Astrocyte (in vitro differentiated cells and primary cell): ENCODE results near the gene OLA1. TPM values are rescaled to one million over a fixed set of nuclear protein-coding genes. Genes with fewer than 3 reads are reported as not detected.

Source experiments
- DNase-seq: peaks from one replicate; pipeline ENCODE4 v3.0.0-alpha.2; 2010; ENCODE audit warnings: low read depth
- FAIRE-seq: peaks from 2 replicates; lab custom pipeline; 2011; peaks lifted over from hg19 to GRCh38; lab: Jason Lieb, UNC
- H2AFZ ChIP-seq: 2 replicates; pipeline ENCODE4 v1.6.0; 2012; ENCODE audit warnings: low read depth, low read length, inconsistent platforms
- H3K27ac ChIP-seq: 2 replicates; pipeline ENCODE4 v1.5.1; 2011; ENCODE audit warnings: low read depth, low read length, inconsistent platforms
- H3K27me3 ChIP-seq: 2 replicates; pipeline ENCODE4 v1.6.0; 2011; ENCODE audit warnings: low read length, inconsistent platforms; ENCODE audit not compliant: insufficient read depth
- H3K36me3 ChIP-seq: 2 replicates; pipeline ENCODE4 v1.5.1; 2011; ENCODE audit warnings: low read length, inconsistent platforms; ENCODE audit not compliant: insufficient read depth
- H3K4me1 ChIP-seq: 2 replicates; pipeline ENCODE4 v1.5.1; 2011; ENCODE audit warnings: low read length, inconsistent platforms; ENCODE audit not compliant: insufficient read depth
- H3K4me2 ChIP-seq: 2 replicates; pipeline ENCODE4 v1.6.0; 2012; ENCODE audit warnings: low read length, inconsistent platforms
- H3K4me3 ChIP-seq: 2 replicates; pipeline ENCODE4 v1.5.1; 2011; ENCODE audit warnings: low read depth, mild to moderate bottlenecking, low read length, inconsistent platforms; ENCODE audit not compliant: insufficient read depth
- H3K79me2 ChIP-seq: 2 replicates; pipeline ENCODE4 v1.6.0; 2012; ENCODE audit warnings: mild to moderate bottlenecking, low read length, inconsistent platforms; ENCODE audit not compliant: insufficient read depth
- H3K9ac ChIP-seq: 2 replicates; pipeline ENCODE4 v1.6.0; 2012; ENCODE audit warnings: mild to moderate bottlenecking, low read length, inconsistent platforms
- H3K9me3 ChIP-seq: 2 replicates; pipeline ENCODE4 v1.5.1; 2012; ENCODE audit warnings: low read depth, mild to moderate bottlenecking, low read length, inconsistent platforms; ENCODE audit not compliant: insufficient read depth
- H4K20me1 ChIP-seq: 2 replicates; pipeline ENCODE4 v1.6.0; 2012; ENCODE audit warnings: low read length, inconsistent platforms; ENCODE audit not compliant: insufficient read depth
- H3K27ac Mint-ChIP-seq: one replicate; pipeline ENCODE4 v1.8.0; 2021; ENCODE audit warnings: mild to moderate bottlenecking, mixed read lengths; ENCODE audit not compliant: unreplicated experiment
- H3K27me3 Mint-ChIP-seq: one replicate; pipeline ENCODE4 v1.8.0; 2021; ENCODE audit warnings: low read depth, mixed read lengths; ENCODE audit not compliant: unreplicated experiment
- H3K36me3 Mint-ChIP-seq: one replicate; pipeline ENCODE4 v1.8.0; 2021; ENCODE audit warnings: low read depth, mixed read lengths; ENCODE audit not compliant: unreplicated experiment
- H3K4me1 Mint-ChIP-seq: one replicate; pipeline ENCODE4 v1.8.0; 2021; ENCODE audit warnings: low read depth, mixed read lengths; ENCODE audit not compliant: unreplicated experiment
- H3K4me3 Mint-ChIP-seq: one replicate; pipeline ENCODE4 v1.8.0; 2021; ENCODE audit warnings: mild to moderate bottlenecking, moderate library complexity, mixed read lengths; ENCODE audit not compliant: unreplicated experiment
- H3K9me3 Mint-ChIP-seq: one replicate; pipeline ENCODE4 v1.8.0; 2021; ENCODE audit warnings: mild to moderate bottlenecking, mixed read lengths; ENCODE audit not compliant: unreplicated experiment
- EZH2 ChIP-seq: IDR thresholded peaks from 2 replicates; pipeline ENCODE4 v1.6.1; 2012; ENCODE audit warnings: mild to moderate bottlenecking, low read length, inconsistent platforms; ENCODE audit not compliant: insufficient read depth
- total RNA-seq: library from RNA; stranded (reverse); gene quantifications from 2 replicates; pipeline ENCODE4 v1.2.1, GENCODE V29; 2021
- TF ChIP-seq, protein P1 (sequence below): IDR thresholded peaks from 2 replicates; pipeline ENCODE4 v1.5.1; 2011; ENCODE audit warnings: low read depth, mild to moderate bottlenecking, inconsistent platforms, low read length, moderate library complexity; ENCODE audit not compliant: insufficient read depth

The OLA1 gene
- total RNA-seq, 1 donor from 2014 or later, result 104 TPM

DNA sequence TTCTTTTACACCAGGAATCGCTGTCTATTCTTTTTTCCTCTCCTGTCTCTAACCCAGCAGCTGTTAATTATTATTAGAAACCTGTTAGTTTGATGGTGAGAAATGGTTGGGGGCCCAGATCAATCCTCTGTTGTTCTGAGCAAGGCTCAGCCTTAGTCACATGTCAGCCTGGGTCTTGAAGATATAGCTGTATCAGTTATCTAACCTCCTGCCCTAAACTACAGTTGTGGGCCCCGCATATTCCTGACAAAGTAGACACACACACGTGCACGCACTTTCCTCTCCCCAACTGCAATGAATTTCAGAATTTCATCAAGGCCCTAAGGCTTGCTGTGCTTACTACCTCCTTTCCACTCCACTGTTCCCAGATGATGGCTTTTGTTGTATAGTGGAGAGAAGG lies 54.6 kb downstream of the OLA1 start:
- no peak overlapping the region for H3K27ac Mint-ChIP-seq
- peaks cover 1% of the 10 kb centered on the region for H3K4me1 Mint-ChIP-seq
- Histone ChIP-seq H3K4me3 (no peak overlapping the region), H3K9me3 (no peaks in the 10 kb centered on the region), H3K4me1 (no peaks in the 10 kb centered on the region), H4K20me1 (peaks cover 12% of the 10 kb centered on the region), H3K9ac (no peak overlapping the region), H3K27ac (no peak overlapping the region), H3K4me2 (no peak overlapping the region), H2AFZ (no peak overlapping the region), H3K36me3 (no peaks in the 10 kb centered on the region), H3K79me2 (peaks cover 47% of the 10 kb centered on the region), H3K27me3 (no peaks in the 10 kb centered on the region)
- no peak for TF ChIP-seq EZH2
- TF ChIP-seq, protein P1, sequence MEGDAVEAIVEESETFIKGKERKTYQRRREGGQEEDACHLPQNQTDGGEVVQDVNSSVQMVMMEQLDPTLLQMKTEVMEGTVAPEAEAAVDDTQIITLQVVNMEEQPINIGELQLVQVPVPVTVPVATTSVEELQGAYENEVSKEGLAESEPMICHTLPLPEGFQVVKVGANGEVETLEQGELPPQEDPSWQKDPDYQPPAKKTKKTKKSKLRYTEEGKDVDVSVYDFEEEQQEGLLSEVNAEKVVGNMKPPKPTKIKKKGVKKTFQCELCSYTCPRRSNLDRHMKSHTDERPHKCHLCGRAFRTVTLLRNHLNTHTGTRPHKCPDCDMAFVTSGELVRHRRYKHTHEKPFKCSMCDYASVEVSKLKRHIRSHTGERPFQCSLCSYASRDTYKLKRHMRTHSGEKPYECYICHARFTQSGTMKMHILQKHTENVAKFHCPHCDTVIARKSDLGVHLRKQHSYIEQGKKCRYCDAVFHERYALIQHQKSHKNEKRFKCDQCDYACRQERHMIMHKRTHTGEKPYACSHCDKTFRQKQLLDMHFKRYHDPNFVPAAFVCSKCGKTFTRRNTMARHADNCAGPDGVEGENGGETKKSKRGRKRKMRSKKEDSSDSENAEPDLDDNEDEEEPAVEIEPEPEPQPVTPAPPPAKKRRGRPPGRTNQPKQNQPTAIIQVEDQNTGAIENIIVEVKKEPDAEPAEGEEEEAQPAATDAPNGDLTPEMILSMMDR, result no peak
- H3K4me3 Mint-ChIP-seq, result no peak overlapping the region
- H3K9me3 Mint-ChIP-seq, result no peaks in the 10 kb centered on the region
- no peak for FAIRE-seq
- no peaks in the 10 kb centered on the region for H3K36me3 Mint-ChIP-seq
- H3K27me3 Mint-ChIP-seq, result no peaks in the 10 kb centered on the region
- DNase-seq, result no peak

DNA sequence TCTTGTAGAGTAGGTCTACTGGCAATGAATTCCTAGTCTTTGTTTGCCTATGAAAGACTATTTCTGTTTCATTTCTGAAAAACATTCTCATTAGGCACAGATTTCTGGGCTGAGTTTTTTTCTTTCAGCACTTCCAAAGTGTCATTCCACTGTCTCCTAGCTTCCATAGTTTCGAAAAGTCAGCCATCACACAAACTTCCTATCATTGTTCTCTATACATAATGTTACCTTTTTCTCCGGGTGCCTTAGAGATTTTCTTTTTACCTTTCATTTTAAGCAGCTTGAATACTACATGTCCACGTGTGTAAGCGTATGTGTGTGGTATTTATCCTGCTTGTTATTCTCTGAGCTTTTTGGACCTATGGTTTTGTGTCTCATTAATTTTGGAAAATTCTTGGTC lies 55.7 kb downstream of the OLA1 start:
- Mint-ChIP-seq H3K9me3 (no peaks in the 10 kb centered on the region), H3K4me3 (no peak overlapping the region), H3K27ac (no peak overlapping the region), H3K4me1 (no peaks in the 10 kb centered on the region), H3K27me3 (no peaks in the 10 kb centered on the region), H3K36me3 (no peaks in the 10 kb centered on the region)
- no peak overlapping the region for H3K4me2 ChIP-seq
- DNase-seq (no peak), FAIRE-seq (no peak)
- H3K36me3 ChIP-seq, result no peaks in the 10 kb centered on the region
- H3K27me3 ChIP-seq, result no peaks in the 10 kb centered on the region
- H3K9me3 ChIP-seq, result no peaks in the 10 kb centered on the region
- H3K4me3 ChIP-seq, result no peak overlapping the region
- H3K4me1 ChIP-seq, result no peaks in the 10 kb centered on the region
- H3K9ac ChIP-seq, result no peak overlapping the region
- peaks cover 48% of the 10 kb centered on the region for H3K79me2 ChIP-seq
- H4K20me1 ChIP-seq, result peaks cover 16% of the 10 kb centered on the region
- no peak overlapping the region for H3K27ac ChIP-seq
- TF ChIP-seq, protein P1, result no peak
- no peak for TF ChIP-seq EZH2
- H2AFZ ChIP-seq, result no peak overlapping the region

DNA sequence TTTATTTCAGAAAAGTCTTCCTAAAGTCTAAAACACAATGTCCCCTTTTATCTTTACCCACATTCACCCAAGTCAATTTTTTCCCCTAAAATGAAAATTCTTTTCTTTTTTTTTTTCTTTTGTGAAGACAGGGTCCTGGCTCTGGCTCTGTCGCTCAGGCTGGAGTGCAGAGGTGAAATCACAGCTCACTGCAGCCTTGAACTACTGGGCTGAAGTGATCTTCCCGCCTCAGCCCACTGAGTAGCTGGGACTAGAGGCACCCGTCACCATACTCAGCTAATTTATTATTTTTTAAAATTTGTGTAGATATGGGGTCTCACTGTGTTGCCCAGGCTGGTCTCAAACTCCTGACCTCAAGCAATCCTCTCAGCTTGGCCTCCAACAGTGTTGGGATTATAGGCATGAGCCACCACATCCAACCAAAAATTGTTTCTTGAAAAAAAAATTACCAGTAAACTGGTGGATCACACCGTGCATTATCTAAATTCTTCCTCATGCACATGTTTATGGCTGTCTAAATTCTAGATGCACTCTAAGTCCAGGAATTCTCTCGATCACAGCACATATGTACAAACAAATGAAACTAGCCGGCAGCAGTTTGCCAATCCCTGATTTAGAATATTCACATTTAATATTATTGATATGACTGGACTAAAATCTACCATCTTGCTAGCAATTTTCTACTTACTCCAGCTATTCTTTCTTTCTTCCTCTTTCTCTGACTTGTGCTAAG lies 56.8 kb downstream of the OLA1 start:
- Histone ChIP-seq H3K9ac (no peak overlapping the region), H3K27me3 (no peaks in the 10 kb centered on the region), H3K4me1 (no peaks in the 10 kb centered on the region), H3K79me2 (peaks cover 48% of the 10 kb centered on the region), H4K20me1 (peaks cover 22% of the 10 kb centered on the region), H3K4me2 (no peak overlapping the region), H3K4me3 (no peak overlapping the region), H2AFZ (no peak overlapping the region), H3K9me3 (no peaks in the 10 kb centered on the region), H3K36me3 (no peaks in the 10 kb centered on the region), H3K27ac (no peak overlapping the region)
- no peaks in the 10 kb centered on the region for H3K9me3 Mint-ChIP-seq
- no peak overlapping the region for H3K4me3 Mint-ChIP-seq
- no peak overlapping the region for H3K27ac Mint-ChIP-seq
- no peaks in the 10 kb centered on the region for H3K4me1 Mint-ChIP-seq
- no peak for DNase-seq
- H3K27me3 Mint-ChIP-seq, result no peaks in the 10 kb centered on the region
- FAIRE-seq, result no peak
- no peaks in the 10 kb centered on the region for H3K36me3 Mint-ChIP-seq
- TF ChIP-seq EZH2, result no peak
- TF ChIP-seq, protein P1, result no peak
